Activated T-helper 1 cell treated with anti-CD3 and anti-CD28 coated beads, Interleukin-2, amount 50 U/mL, for 16 hours (primary cell): Measurements from ENCODE around the gene CLDND2.
"Not testable (repeated sequence)": the region's sequence is repeated elsewhere in the genome, so short reads cannot be mapped to it uniquely, and the experiment has no call there.

Experiments
- DNase-seq, 2 donors: peaks; one replicate each; pipeline ENCODE4 v3.0.0-alpha.2; 2020; ENCODE audit warnings: low read depth in 1 of 2, low spot score in 1 of 2

CLDND2 gene, protein sequence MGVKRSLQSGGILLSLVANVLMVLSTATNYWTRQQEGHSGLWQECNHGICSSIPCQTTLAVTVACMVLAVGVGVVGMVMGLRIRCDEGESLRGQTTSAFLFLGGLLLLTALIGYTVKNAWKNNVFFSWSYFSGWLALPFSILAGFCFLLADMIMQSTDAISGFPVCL

DNA sequence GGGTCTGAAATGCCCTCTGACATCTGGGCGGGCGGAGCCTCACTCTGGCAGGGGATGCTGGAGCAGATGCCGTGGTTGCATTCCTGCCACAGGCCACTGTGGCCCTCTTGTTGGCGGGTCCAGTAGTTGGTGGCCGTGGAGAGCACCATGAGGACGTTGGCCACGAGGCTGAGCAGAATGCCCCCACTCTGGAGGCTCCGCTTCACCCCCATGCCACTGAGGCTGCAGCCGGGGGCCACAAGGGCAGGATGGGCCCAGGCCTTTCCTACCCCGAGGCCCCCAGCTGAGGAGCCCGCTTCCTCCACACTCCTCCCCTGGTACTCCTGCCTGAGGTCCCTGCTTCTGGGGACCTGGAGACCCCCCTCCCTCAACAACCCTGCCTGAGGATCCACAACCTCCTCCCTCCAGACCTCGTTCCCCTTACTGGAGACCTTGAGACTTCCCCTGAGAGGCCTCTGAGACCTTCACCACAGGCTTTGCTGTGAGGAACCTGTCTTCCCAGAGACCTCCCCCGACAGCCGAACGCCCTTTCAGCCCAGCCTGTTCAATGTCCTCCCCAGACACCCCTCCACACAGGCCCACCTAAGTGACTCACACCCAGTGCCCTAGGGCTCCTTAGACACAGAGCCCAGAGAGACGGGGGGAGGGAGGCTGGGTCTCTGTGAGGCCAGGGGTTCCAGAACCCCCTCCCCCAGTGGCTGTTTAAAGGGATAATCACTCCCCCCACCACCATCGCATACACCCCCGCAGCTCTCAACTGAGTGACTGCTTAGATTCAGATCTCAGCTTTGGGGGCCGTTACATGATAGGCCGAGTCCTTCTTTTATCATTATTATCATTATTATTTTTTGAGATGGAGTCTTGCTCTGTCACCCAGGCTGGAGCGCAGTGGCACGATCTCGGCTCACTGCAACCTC is at the start of gene CLDND2:
Gene CLDND2, minus strand, starts transcription at position 638 of the 917 bp plus-strand sequence. Its CDS starts 426 bp downstream, at position 212.
- DNase-seq: no peak

DNA sequence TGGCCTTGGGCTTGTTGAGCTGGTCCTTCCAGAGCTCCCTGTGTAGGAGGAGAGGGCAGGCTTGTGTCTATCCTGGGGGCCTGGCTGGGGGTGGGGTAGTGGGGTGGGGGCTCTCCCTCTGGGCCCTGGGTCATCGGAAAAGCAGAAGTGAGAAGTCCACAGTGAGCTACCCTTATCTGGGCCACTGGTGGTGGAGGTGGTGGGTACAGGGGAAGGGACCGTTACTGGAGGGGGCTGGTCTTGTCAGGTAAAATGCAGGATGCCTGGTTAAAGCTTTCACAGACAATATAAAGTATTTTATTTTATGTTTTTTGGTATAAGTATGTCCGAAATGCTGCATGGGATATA is 49.0 kb upstream of the CLDND2 start:
- no peak for DNase-seq

DNA sequence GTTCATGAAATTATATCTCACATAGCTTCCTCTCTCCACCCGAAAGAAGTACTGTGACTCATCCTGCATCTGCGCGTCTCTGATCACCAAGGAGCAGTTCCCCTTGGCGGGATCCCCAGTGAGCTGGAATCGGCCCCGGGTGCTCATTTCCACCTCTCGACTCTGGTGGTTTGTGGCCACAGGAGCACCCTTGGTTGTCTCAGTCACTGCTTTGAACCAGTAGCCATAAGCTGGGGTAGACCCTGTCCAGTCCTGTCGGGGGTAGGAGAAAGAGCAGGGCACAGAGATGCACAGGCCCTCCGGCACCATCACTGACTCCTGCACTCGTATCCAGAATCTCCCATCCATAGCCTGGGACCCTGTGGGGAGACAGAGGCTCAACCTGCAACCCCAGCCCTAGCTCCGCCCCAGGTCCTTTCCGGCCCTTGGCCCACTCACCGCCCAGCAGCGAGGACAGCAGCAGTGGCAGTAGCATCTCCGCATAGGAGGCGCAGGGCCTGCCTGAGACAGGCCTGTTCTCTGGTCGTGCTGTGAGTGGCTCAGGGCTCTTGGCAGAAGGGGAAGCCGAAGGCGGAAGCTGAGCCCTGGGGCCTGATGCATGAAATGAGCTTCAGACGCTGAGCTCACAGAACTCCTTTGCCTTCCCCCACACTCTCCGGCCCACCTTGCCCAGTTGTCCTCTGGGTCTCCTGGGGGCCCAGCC is 48.5 kb upstream of the CLDND2 start, which contains the start of gene SIGLEC10:
Gene SIGLEC10, minus strand, starts transcription at position 536 of the 703 bp plus-strand sequence. Its CDS starts 61 bp downstream, at position 475.
- no peak for DNase-seq

DNA sequence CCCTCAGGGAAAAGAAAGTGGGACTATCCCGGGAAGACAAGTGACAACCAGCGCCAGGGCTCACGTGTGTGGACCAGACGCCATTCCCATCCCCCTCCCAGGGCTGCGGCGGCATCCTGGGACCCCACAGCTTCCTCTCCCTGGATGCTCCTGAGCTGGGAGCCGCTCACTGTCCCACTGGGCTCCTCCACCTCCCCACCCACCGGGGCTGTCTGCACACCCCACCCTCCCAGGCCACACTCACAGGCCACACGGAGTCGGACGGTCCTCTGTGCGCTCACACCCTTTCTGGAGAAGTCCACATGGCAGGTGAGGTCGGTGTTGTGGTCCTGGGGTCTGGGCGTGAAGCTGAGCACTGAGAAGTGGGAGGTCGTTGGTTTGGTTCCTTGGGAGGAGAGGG is 47.6 kb upstream of the CLDND2 start:
- DNase-seq: not testable (repeated sequence)

DNA sequence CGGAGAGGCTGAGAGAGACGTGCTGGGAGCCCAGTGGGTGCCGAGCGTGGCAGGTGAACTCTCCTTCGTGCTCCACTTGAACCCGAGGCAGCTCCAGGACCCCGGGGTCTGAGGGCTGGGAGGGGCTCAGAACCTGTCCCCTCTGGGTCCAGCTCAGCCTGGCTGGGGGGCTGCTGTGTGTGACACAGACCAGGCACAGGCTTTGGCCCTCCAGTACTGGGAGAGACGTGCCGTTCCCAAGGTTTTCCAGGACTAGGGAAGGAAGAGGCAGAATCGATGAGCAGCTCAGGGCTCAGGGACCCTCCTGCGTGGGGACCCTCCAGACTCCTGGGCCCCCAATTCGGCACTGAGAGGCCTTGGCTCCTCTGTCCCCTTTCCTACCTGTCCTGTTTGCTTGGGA is 46.4 kb upstream of the CLDND2 start:
- DNase-seq: no peak

DNA sequence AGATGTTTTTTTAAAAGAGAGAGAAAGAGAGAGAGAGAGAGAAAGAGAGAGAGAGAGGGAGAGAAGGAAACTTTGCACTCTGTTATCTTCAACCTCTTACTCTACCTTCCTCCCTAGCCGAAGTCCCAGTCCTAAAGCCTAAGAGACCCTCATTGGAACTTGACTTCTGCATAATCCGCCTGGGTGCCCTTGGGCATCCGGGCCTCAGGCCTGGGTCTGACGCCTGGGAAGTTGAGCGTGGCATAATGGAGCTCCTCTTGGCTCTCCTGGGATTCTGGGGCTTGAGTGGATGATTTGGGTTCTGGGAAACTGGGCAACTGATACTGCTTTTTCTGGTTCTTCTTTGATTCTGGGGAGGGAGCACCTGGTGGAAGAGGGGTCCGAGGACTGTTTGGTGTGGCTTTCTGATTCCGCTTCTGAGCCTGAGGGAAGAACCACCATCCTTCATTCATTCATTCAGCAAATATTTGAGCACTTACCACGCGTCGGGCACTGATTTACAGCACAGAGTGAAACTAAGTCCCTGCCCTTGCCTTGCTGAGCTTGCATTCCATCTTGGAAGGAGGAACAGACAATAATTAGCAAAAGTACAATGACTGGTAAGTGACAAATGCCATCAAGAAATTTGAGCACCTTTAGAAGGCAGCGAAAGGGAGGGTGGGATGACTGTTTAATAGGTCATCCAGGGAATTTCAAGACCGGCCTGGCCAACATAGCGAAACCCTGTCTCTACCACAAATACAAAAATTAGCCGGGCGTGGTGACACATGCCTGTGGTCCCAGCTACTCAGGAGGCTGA is 42.3 kb upstream of the CLDND2 start:
- no peak for DNase-seq

DNA sequence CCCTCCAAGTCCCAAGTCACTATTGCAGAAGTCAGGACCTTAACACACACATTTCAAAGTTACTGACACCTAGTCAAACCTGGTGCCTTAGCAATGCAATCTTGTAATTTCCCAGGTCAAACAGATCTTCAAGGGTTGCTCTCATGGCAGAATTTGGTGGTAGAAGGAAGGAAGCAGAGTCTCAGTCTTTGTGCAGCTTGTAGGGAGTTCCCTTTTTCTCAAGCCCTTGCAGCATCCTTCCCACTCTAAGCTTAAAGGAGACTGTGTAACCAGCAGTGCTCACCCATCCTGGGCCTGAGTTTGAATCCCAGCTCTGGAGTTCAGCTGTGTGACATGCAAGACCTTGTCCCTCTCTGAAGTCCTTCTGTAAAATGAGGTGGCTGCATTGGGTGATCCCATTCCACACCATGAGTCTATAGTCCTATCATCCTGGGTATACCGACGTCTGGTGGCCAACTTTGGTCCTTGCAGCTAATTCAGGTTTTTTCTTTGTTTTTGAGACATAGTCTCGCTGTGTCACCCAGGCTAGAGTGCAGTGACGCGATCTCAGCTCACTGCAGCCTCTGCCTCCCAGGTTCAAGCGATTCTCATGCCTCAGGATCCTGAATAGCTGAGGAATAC is 38.8 kb upstream of the CLDND2 start:
- DNase-seq: no peak

DNA sequence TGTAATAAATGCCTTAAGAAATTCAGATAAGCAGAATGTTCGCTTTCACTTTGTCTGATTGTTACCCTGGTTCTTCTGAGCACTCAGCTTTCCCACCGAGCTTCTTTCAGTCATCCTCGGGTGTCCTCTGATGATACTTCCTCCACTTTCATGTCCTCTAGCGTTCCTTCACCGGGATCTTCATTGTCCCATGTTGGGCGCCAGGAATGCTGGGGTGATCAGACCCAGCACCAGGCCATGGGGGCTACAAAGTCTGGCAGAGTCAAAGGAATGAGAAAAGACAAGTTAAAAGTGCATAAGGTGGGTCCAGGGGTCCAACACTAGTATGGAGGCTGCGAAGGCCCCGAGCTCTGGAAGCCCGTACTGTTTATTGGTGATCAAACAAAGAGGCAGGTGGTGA is 33.3 kb upstream of the CLDND2 start:
- no peak for DNase-seq

DNA sequence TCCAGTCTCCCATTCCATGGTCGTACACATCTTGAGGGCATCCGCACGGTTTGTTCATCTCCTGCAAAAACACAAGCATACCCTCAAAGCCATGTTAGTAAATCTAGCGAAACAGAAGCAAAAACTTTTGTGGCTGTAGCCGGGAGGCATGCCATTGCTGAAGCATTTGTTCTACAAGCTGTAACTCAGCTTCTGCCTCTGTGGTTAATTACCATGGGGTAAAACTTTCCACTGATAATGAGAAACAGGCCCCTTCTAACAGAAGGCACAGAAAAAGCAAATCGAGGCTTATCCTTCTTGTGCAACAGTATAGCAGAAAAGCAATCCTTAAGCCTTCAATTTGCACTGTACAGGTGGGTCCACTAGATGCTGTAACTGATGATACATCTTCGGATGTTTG is 31.1 kb upstream of the CLDND2 start:
- DNase-seq: not testable (repeated sequence)

DNA sequence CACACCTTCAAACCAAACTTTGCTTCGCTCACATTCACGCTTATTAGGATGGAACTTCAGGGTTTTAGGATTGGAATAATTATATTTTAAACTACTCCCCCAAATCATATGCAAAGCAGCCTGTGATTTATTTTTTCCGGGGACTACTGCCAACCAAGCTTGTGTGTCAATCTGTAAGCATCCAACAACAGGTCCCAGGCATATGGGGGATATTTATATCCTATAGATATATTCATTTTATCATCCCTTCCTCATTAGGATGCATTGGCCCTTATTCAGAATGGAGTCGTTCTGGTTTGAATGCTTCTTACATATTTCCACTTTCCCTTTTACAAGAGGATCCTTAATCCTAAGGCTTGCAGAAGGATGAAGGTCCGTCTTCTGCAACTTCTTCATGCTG is 30.4 kb upstream of the CLDND2 start:
- DNase-seq: no peak

DNA sequence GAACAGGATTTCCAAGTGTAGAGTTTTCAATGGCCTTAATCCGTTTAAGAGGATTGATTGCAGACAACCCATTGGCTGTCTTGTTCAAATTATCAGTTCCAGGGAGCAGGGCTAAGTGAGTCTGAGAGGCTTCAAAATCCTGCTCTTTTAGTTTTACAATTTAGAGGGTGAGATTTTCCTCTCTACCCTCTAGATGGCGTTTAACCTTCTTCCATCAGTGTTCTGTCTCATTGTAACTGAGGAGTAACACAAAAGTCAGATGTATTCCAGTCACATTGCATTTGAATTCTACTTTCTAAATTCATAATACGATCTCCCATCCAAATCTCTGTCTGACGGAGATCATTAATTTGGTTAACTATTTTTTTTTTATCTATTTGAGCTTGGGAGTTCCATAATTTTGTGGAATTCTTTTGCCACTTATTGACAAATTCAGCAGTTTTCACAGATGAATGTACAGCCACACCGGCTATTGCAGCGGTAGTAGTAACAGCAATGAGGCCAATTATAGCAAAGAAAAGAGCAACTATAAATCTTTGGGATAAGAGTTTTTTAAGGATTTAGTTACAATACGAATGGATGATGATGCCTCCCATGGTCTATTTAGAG is 29.4 kb upstream of the CLDND2 start:
- DNase-seq: no peak

DNA sequence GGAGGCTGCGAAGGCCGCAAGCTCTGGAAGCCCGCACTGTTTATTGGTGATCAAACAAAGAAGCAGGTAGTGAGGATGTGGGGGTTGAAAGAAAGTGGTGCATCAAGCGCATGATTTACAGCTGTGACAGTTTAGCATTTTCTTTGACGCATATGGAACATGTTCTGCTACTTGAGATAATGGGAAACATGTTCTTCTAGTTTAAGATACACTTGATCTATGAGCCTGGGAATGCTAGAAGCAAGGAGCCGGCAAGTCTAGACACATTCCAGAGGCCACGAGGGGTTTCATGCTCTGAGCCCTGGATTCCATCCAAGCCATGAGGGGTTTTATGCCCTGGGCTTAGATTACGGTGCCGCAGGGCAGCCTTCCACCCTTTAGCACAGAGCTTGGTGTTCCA is 28.6 kb upstream of the CLDND2 start:
- not testable (repeated sequence) for DNase-seq

DNA sequence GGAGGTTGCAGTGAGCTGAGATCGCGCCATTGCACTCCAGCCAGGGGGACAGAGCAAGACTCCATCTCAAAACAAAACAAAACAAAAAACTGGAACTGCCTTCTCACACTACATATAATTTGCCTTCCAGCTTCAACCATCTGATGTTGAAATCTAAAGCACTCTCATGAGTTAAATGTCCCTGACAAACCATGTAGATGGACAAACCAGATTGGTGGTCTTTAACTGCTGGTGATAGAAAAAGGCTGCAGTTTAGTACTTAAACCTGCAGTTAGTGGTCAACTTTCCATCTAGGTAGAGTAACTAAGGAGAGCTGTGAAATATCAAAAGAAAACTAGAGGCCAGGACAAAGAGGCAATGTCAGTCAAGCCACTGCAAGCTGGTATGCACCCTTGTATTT is 27.4 kb upstream of the CLDND2 start:
- no peak for DNase-seq

DNA sequence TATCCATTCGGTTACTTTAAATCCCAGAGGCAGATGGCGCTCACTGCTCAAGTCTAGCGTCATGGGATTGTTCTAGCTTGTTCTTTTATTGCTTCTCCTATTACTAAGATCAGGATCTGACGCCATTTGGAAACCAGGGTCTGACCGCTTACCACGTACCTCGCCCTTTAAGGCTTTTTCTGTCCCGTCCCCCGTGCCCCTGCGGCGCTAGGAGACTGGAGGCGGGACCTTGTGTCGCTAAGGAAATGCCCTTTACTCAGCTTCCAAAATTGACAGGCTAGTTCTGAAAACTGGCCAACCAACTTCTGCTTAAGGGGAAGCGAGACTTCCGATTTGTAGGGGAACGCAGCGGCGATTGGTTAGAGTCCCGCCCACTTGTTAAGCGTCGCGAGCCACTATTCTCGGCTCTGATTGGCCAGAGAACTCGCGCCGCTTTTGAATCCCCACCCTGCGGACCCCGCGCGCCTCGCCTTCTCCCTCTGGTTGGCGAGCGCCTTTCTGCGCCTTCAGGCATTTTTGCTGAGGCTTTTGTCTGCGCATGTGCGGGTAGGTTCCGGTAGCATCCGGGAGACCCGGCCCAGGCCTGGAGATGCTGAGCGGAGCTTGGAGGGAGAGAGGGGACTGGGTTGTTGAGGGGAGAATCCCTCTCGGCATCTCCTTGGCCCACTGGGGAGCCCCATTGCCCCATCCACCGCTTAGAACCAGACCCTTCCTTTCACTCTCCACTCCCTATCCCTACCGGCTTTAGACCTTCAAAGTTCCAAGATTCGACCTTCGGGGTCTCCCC is 25.4 kb upstream of the CLDND2 start:
- DNase-seq: peak; percentile 65 to 76

DNA sequence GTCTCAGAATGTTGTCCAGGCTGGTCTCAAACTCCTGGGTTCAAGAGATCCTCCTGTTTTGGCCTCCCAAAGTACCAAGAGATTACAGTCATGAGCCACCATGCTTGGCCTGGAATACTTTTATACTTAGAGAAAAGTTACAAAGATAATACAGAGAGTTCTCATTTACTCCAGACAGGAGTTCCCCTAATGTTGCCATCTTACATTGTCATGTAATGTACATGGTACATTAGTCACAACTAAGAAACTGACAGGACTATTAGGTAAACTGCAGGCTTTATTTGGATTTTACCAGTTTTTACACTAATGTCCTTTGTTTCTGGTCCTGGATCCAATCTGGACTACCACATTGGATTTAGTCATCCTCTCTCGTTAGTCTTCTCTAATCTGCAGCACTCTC is 23.9 kb upstream of the CLDND2 start:
- no peak for DNase-seq

DNA sequence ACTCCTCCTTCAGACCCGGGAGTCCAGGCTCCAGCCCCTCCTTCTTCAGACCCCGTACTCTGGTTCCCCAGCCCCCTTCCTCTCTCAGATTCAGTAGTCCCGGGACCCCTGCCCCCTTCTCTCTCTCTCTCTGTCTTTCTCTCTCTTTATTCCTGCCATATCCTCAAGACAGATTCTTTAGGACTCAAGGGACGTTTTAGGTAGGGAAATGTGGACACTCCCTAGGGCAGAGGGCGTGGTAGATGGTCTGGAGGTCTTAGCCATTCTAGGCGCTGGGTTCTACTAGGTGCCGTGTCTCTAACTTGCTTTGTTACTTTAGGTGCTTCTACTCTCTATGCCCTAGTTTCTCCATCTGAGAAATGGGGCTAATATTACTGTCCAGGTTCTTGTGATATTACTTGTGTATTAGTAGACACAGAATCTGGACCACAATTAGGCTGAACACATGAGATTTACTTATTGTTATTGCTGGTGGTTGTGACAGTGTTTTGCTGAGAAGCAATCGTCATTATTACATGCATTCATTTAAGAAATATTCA is 22.3 kb upstream of the CLDND2 start:
- no peak for DNase-seq

DNA sequence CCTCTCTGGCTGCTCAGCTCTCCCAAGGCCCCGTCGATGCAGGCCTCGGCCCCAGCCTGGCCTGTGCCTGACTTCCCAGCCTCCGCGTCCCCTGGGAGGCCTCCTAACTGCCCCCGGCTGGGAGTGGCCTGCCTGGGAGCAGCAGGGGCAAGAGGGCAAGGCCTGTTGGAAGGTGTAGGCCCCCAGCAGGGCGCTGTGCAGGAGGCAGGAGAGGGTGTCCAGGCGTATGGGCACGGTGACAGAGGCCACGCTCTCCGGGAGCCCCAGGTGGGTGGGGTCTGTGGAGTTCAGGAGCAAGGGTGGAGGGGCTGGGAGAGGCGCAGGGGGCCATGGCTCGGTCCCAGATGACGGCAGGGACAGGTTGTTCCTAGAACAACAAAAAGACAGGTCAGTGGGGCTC is 20.3 kb upstream of the CLDND2 start:
- DNase-seq: no peak

DNA sequence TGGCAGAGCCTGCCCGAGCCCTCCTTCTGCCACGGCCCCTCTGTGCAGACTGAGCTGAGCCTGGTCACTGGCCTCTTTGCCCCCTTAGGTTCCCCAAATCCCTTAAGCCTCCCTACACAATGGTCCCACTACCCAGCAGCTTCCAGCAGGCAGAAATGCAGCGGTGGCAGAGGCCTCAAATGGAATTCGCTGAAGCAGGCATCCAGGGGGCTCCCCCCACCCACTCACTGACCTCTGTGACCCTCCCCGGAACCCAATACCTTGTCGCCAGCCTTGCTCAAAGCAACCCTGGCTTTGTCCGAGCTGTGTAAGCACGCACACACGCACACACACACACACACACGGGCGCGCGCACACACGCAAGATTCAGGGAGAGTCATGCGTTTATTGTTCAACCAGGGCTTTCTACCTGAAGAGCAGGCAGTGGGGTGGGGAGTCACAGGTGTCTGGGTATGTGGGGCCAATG is 19.2 kb upstream of the CLDND2 start, which contains the start of gene LIM2:
Gene LIM2, minus strand, starts transcription at position 51 of the 466 bp plus-strand sequence. CDS start 531 bp downstream, outside the sequence.
- DNase-seq: no peak
